ENCODE results near the gene AXL. TPM values are rescaled to one million over a fixed set of nuclear protein-coding genes. Genes with fewer than 3 reads are reported as not detected.

The AXL gene
- total RNA-seq, 4 donors from 2014 or later = 19.7 to 52.4 (median 25.6) TPM

DNA sequence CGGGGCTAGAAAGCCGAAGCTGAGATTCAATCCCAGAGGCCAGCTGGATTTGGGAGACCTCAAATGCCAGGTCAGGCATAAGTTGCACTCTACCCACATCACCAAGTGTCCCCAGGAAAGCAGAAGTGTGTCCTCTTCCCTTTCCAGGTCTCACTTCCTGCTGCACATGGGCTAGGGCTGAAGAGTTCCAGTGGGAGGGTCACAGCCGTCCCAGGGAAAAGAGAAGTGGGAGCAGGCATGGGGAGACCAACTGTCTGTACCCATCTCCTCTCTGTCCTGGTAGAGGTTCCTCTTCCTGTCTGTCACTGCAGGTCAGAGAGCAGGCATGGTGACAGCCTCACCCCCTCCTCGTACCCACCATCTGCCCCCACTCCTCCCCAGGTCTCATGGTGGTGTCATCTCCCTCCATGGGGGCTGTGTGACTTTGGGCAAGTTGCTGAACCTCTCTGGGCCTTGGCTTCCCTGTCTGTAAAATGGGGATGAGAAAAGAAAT is 14.8 kb downstream of the AXL start:
- no peaks in the 10 kb centered on the region for H3K27me3 ChIP-seq
- peak; percentile 21 for DNase-seq
- H3K36me3 ChIP-seq = no peaks in the 10 kb centered on the region
- H3K4me3 ChIP-seq = no peak overlapping the region
- in situ Hi-C loops (cut with MboI; ENCODE audit: low pct_ligation_motif_present in 1 of 4, low pct_unique_long_range_greater_than_20kb in 1 of 4, low sequenced_read_pairs in 3 of 4) (no loop called here), intact Hi-C loops (cut with DNase I; ENCODE audit: low total_unique reads) (no loop called here)
- no peak for TF ChIP-seq EP300 (IDR thresholded peaks at IDR 0.05; ENCODE audit: low read depth)
- no peaks in the 10 kb centered on the region for H3K4me1 ChIP-seq
- H3K9me3 ChIP-seq = no peaks in the 10 kb centered on the region
- H3K27ac ChIP-seq = no peak overlapping the region
- 67% methylated on average over 4 of the region's 4 CpGs; no CpG with 5 or more reads in 1 of the 2 donors for WGBS, 2 donors (ENCODE audit: low coverage in 1 of 2)

DNA sequence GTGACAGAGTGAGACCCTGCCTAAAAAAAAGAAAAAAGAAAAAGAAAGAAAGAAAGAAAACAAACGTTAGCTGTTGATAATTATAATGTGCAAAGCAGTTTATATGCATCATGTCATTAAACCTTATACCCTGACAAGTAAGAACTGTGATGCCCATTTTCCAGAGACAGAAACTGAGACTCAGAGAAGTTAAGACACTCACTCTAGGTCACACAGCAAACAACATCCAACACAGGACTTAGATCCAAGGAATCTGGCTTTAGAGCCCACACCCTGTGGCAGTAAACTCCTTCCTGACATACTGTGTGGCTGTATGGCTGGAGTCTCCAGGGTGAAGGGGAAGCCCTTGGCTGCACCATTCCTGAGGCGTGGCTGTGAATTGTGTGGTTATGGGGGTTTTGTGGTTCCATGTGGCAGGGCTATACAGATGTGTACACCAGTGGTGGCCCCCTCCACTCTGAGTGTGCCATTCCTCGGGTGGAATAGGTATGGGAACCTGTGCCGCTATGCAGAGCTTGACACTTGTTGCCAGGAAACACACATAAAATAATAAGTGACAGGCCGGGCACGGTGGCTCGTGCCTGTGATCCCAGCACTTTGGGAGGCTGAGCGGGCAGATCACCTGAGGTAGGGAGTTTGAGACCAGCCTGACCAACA is 15.6 kb downstream of the AXL start:
- Histone ChIP-seq H3K9me3 (no peaks in the 10 kb centered on the region), H3K27me3 (no peaks in the 10 kb centered on the region), H3K4me3 (no peak overlapping the region), H3K36me3 (no peaks in the 10 kb centered on the region), H3K27ac (no peak overlapping the region), H3K4me1 (peaks cover 0 to 4% (median 0%) of the 10 kb centered on the region in 4 donors)
- in situ Hi-C loops (cut with MboI; ENCODE audit: low pct_ligation_motif_present in 1 of 4, low pct_unique_long_range_greater_than_20kb in 1 of 4, low sequenced_read_pairs in 3 of 4) (no loop called here), intact Hi-C loops (cut with DNase I; ENCODE audit: low total_unique reads) (no loop called here)
- TF ChIP-seq POLR2A (IDR thresholded peaks at IDR 0.05) (no peak), EP300 (IDR thresholded peaks at IDR 0.05; ENCODE audit: low read depth) (no peak)
- TF ChIP-seq, protein P1, sequence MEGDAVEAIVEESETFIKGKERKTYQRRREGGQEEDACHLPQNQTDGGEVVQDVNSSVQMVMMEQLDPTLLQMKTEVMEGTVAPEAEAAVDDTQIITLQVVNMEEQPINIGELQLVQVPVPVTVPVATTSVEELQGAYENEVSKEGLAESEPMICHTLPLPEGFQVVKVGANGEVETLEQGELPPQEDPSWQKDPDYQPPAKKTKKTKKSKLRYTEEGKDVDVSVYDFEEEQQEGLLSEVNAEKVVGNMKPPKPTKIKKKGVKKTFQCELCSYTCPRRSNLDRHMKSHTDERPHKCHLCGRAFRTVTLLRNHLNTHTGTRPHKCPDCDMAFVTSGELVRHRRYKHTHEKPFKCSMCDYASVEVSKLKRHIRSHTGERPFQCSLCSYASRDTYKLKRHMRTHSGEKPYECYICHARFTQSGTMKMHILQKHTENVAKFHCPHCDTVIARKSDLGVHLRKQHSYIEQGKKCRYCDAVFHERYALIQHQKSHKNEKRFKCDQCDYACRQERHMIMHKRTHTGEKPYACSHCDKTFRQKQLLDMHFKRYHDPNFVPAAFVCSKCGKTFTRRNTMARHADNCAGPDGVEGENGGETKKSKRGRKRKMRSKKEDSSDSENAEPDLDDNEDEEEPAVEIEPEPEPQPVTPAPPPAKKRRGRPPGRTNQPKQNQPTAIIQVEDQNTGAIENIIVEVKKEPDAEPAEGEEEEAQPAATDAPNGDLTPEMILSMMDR (IDR thresholded peaks at IDR 0.05) = no peak
- no peak for DNase-seq
- WGBS, 2 donors (ENCODE audit: low coverage in 1 of 2) = 65 to 90% methylated on average over 1 to 8 of the region's 8 CpGs

DNA sequence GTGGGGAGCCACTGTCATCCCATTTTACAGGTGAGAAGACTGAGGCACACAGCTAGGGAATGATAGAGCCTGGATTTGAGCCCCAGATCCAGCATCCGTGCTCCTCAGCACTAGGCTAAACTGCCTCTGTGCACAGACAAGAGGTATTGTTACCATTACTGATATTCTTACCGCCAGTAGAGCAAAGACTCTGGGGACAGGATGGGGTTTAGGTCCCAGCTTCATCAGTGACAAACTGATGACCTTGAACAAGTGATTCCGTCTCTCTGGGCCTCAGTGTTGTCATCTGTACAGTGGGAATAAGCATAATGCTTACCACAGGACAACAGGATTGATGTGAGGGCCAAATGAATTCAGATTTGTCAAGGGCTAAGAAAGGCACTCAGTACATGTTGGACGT is 16.5 kb downstream of the AXL start:
- H3K27ac ChIP-seq = no peak overlapping the region
- no peaks in the 10 kb centered on the region for H3K27me3 ChIP-seq
- no peaks in the 10 kb centered on the region for H3K36me3 ChIP-seq
- WGBS, 2 donors (ENCODE audit: low coverage in 1 of 2) = 79% methylated on average over 4 of the region's 4 CpGs; no CpG with 5 or more reads in 1 of the 2 donors
- intact Hi-C loops (cut with DNase I; ENCODE audit: low total_unique reads) (no loop called here), in situ Hi-C loops (cut with MboI; ENCODE audit: low pct_ligation_motif_present in 1 of 4, low pct_unique_long_range_greater_than_20kb in 1 of 4, low sequenced_read_pairs in 3 of 4) (no loop called here)
- no peak for DNase-seq
- H3K4me1 ChIP-seq = peaks cover 0 to 4% (median 0%) of the 10 kb centered on the region in 4 donors
- H3K4me3 ChIP-seq = no peak overlapping the region
- TF ChIP-seq, protein P1 (IDR thresholded peaks at IDR 0.05) = no peak
- TF ChIP-seq EP300 (IDR thresholded peaks at IDR 0.05; ENCODE audit: low read depth) (no peak), POLR2AphosphoS5 (IDR thresholded peaks at IDR 0.05) (no peak), POLR2A (IDR thresholded peaks at IDR 0.05) (no peak)
- H3K9me3 ChIP-seq = no peaks in the 10 kb centered on the region

DNA sequence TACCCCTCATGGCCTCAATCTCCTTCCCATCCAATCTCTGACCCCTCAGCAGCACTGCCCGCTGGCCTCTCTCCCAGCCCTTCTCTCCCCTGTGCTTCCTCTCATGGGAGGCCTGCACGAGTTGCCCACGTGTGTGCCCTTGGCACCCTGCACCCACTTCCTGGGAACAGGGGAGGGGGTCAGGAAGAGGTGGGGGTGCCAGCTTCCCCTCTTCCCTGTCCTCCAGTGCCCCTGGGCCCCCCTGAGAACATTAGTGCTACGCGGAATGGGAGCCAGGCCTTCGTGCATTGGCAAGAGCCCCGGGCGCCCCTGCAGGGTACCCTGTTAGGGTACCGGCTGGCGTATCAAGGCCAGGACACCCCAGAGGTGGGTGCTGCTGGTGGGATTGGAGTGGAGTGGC is 19.2 kb downstream of the AXL start:
- in situ Hi-C loops (cut with MboI; ENCODE audit: low pct_ligation_motif_present in 1 of 4, low pct_unique_long_range_greater_than_20kb in 1 of 4, low sequenced_read_pairs in 3 of 4) = no loop called here
- H3K27ac ChIP-seq = no peak overlapping the region
- WGBS, 2 donors (ENCODE audit: low coverage in 1 of 2) = 80% methylated on average over 10 of the region's 10 CpGs; no CpG with 5 or more reads in 1 of the 2 donors

More for the DNA sequence above, 19.2 kb downstream of the AXL start:
- Histone ChIP-seq H3K27me3 (no peaks in the 10 kb centered on the region), H3K4me1 (peaks cover 0 to 4% (median 0%) of the 10 kb centered on the region in 4 donors), H3K9me3 (no peaks in the 10 kb centered on the region), H3K4me3 (no peak overlapping the region), H3K36me3 (no peaks in the 10 kb centered on the region)
- TF ChIP-seq, protein P1 (IDR thresholded peaks at IDR 0.05) = no peak
- TF ChIP-seq POLR2AphosphoS5 (IDR thresholded peaks at IDR 0.05) (no peak), POLR2A (IDR thresholded peaks at IDR 0.05) (no peak), EP300 (IDR thresholded peaks at IDR 0.05; ENCODE audit: low read depth) (no peak)
- no peak for DNase-seq
- intact Hi-C loops (cut with DNase I; ENCODE audit: low total_unique reads) = no loop called here

Measured in transverse colon (tissue), 4 donors.